Ishikawa (cell line): Measurements from ENCODE around the gene MMP11.

Experiments
- CEBPB ChIP-seq: IDR thresholded peaks from 2 replicates; pipeline ENCODE4 v1.6.1; 2012
- CREB1 ChIP-seq: IDR thresholded peaks from 2 replicates; pipeline ENCODE4 v1.6.1; 2012; ENCODE audit warnings: low read depth
- EGR1 ChIP-seq: IDR thresholded peaks from 2 replicates; pipeline ENCODE4 v1.6.1; 2012
- EP300 ChIP-seq: IDR thresholded peaks from 2 replicates; pipeline ENCODE4 v1.6.1; 2012; ENCODE audit warnings: borderline replicate concordance
- FOXM1 ChIP-seq: IDR thresholded peaks from 2 replicates; pipeline ENCODE4 v1.6.1; 2012; ENCODE audit warnings: low read depth, borderline replicate concordance
- NFIC ChIP-seq: IDR thresholded peaks from 2 replicates; pipeline ENCODE4 v1.6.1; 2012
- RAD21 ChIP-seq: IDR thresholded peaks from 2 replicates; pipeline ENCODE4 v1.6.1; 2012; ENCODE audit warnings: low read depth
- REST ChIP-seq: IDR thresholded peaks from 2 replicates; pipeline ENCODE4 v1.6.1; 2012; ENCODE audit warnings: low read depth, mild to moderate bottlenecking
- TAF1 ChIP-seq: IDR thresholded peaks from 2 replicates; pipeline ENCODE4 v1.6.1; 2012; ENCODE audit warnings: low read depth, mild to moderate bottlenecking
- TCF12 ChIP-seq: IDR thresholded peaks from 2 replicates; pipeline ENCODE4 v1.6.1; 2012; ENCODE audit warnings: low read depth
- TEAD4 ChIP-seq: IDR thresholded peaks from 2 replicates; pipeline ENCODE4 v1.6.1; 2012
- USF1 ChIP-seq: IDR thresholded peaks from 2 replicates; pipeline ENCODE4 v1.6.1; 2012
- YY1 ChIP-seq: IDR thresholded peaks from 2 replicates; pipeline ENCODE4 v1.6.1; 2012; ENCODE audit warnings: low read depth
- ZBTB7A ChIP-seq: IDR thresholded peaks from 2 replicates; pipeline ENCODE4 v1.6.1; 2012; ENCODE audit warnings: low read depth
- TF ChIP-seq, protein P1 (sequence below): IDR thresholded peaks from 2 replicates; pipeline ENCODE4 v1.6.1; 2012

The MMP11 gene

DNA sequence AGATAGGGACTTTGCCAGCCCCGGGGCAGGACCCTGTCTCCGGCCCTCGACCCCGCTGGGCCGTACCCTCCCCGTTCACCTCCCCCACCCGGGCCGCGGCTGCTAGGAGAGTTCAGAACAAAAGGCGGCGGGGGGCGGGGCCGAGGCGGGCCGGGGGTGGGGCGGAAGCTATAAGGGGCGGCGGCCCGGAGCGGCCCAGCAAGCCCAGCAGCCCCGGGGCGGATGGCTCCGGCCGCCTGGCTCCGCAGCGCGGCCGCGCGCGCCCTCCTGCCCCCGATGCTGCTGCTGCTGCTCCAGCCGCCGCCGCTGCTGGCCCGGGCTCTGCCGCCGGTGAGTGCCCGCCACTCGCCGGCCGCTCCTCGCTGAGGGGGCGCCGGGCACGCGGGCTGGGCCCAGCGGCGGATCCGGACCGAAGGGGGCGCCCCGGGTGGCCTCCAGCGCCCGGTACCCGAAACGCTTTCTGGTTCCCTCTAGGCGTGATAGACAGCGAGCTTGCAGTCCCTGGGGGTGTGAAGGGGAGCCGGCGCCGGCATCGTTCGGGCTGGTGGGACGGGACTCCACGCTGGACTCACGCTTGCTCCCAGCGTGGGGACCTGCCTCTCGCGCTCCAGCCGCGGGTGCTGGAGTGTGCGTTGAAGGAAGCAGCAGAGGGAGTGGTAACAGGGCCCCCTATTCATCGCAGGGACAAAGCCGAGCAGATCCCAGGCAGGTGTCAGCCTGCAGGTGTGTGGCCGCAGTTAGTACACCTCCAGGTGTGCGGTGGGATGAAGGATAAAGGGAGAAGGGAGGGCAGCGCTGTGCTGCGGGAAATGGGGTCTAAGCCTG lies at the start of gene MMP11:
TSS of gene MMP11 (plus strand) at position 201 of the 825 bp plus-strand sequence. CDS start at position 223, 22 bp downstream.
- TF ChIP-seq ZBTB7A (peak; percentile 49), TEAD4 (no peak), TAF1 (peak; percentile 38; the same call in 1 of the 2 replicates)

- TF ChIP-seq RAD21 (no peak), FOXM1 (no peak)
Measured at GRCh38 chr22:23737696-23738095, 35.0 kb upstream of the MMP11 start.

DNA sequence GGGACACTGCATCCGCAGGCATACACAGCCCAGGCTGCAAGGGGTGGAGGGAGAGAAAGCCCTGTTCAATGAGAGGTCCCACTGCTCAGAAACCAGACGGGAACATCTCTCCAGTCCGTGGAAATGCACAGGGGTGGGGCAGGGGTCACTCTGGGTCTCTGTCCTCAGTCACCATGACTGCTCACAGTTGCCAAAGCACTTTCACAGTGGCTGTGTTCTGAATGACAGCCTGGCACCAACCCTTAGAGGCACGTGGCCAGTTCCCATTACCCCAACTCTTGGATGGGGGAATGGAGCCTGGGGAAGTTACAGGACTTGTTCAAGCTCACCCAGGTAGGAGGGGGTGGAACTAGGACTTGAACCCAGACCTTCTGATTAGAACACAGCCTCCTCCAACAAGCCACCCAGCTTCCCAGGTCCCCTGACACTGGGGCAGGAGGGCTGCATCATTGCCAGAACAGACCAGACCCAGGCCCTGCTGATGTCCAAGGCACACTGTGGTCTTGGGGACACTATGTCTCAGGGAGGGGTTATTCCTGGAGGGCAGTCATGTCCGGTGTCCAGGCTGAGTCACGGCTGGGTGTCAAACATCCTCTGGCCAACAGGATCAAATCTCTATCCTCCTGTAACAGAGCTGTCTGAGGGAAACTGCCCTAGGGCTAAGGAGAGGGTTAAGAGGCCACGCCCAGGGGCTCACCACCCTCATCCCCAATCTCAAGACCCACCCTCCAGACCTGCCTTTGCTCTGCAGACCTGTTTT lies 30.0 kb upstream of the MMP11 start:
- TF ChIP-seq TEAD4 (no peak), YY1 (no peak), USF1 (no peak), NFIC (no peak), EGR1 (no peak), ZBTB7A (no peak), CEBPB (no peak), RAD21 (no peak), REST (no peak)

DNA sequence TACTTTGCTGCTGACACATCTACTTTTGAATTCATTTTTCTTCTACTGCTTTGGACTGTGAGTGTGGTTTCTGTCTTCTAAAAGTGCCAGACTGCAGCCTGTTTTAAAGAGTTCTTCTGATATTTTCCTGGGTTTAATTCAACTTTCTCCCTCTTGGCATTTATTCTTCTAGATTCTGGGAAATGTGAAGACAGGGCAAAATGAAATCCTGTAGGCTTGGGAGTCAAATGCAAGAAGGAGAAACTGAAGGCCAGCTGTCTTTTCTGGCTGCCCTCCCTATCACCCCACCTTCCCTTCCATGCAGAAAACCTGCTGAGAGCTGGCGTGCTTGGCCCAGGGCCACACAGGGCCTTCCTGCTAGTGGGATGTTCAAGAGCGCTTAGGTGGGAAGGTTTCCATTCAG lies 29.3 kb upstream of the MMP11 start:
- TF ChIP-seq RAD21 (no peak), ZBTB7A (no peak), EP300 (no peak), TEAD4 (no peak), TAF1 (no peak), FOXM1 (no peak), REST (no peak), NFIC (no peak), TCF12 (no peak), USF1 (no peak), EGR1 (no peak), CREB1 (no peak), CEBPB (no peak), YY1 (no peak)
- TF ChIP-seq, protein P1, sequence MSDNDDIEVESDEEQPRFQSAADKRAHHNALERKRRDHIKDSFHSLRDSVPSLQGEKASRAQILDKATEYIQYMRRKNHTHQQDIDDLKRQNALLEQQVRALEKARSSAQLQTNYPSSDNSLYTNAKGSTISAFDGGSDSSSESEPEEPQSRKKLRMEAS = no peak

- no peak for TF ChIP-seq CEBPB
- TF ChIP-seq NFIC = no peak
- no peak for TF ChIP-seq YY1
- no peak for TF ChIP-seq USF1
- no peak for TF ChIP-seq ZBTB7A
- TF ChIP-seq, protein P1 = no peak
- TF ChIP-seq REST = no peak
- TF ChIP-seq EGR1 = no peak
- TF ChIP-seq TAF1 = no peak
- no peak for TF ChIP-seq TCF12
- TF ChIP-seq EP300 = no peak
- no peak for TF ChIP-seq RAD21
Measured at GRCh38 chr22:23744001-23744400, 28.6 kb upstream of the MMP11 start.
